DOHH2 (cell line): ENCODE results near the gene OSTF1.

ENCODE experiments used
- EZH2phosphoT487 ChIP-seq: fragments of 200-600 bp; sonication (generic); IDR thresholded peaks from 2 replicates; pipeline ENCODE4 v1.6.1; 2017; ENCODE audit warnings: borderline replicate concordance, mild to moderate bottlenecking, antibody characterized with exemption, low read length, moderate library complexity, mixed read lengths
- TF ChIP-seq, protein P1 (sequence below): fragments of 200-600 bp; sonication (generic); IDR thresholded peaks from one replicate; pipeline ENCODE4 v1.5.1; 2014; ENCODE audit warnings: antibody characterized with exemption, mild to moderate bottlenecking, low read depth, low read length; ENCODE audit not compliant: poor library complexity, severe bottlenecking

DNA sequence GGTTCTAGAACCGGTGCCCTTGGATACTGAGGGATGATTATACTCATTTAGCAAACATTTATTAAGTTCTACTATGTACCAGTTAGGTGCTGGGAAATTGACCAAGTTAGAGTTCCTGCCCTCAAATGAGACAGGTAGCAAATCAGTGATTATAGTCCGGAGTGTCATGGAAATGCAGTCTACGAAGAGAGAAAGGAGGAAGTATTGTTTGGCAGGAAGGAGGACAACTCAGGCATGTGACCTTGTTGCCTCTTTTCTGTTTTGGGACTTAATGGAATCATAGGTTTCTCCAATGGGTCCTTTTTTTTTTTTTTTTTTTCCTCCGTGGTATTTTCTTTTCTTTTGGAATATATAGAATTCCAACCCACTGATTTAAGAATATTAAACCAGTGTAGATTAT is 28.0 kb downstream of the OSTF1 start:
- TF ChIP-seq, protein P1, sequence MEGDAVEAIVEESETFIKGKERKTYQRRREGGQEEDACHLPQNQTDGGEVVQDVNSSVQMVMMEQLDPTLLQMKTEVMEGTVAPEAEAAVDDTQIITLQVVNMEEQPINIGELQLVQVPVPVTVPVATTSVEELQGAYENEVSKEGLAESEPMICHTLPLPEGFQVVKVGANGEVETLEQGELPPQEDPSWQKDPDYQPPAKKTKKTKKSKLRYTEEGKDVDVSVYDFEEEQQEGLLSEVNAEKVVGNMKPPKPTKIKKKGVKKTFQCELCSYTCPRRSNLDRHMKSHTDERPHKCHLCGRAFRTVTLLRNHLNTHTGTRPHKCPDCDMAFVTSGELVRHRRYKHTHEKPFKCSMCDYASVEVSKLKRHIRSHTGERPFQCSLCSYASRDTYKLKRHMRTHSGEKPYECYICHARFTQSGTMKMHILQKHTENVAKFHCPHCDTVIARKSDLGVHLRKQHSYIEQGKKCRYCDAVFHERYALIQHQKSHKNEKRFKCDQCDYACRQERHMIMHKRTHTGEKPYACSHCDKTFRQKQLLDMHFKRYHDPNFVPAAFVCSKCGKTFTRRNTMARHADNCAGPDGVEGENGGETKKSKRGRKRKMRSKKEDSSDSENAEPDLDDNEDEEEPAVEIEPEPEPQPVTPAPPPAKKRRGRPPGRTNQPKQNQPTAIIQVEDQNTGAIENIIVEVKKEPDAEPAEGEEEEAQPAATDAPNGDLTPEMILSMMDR = no peak
- TF ChIP-seq EZH2phosphoT487 = no peak
